ENCODE data around the gene DNAI1. TPM values are rescaled to one million over a fixed set of nuclear protein-coding genes. Genes with fewer than 3 reads are reported as not detected.

Gene DNAI1
- total and polyA plus RNA-seq, 4 donors: 4.6 to 26.2 (median 9.2) TPM

DNA sequence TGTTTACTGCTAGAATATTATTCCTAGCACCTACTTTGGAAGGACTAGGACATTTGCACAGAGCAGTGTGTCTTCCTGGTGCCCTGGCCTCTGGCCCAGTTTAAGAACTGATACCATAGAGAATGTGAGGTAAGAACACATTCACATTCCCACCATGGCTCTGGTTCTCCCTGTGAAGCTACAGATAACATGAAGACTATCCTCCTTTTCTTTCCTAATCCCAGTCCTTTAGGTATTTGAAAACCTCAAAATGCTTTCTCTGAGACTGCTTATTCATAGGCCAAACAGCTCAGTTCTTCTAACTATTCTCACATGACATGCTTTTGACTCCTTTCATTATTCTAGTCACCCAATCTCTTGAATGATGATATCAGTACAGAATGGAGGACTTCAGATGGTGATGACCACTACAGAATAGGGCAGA is 12.1 kb upstream of the DNAI1 start:
- TF ChIP-seq, protein P1, sequence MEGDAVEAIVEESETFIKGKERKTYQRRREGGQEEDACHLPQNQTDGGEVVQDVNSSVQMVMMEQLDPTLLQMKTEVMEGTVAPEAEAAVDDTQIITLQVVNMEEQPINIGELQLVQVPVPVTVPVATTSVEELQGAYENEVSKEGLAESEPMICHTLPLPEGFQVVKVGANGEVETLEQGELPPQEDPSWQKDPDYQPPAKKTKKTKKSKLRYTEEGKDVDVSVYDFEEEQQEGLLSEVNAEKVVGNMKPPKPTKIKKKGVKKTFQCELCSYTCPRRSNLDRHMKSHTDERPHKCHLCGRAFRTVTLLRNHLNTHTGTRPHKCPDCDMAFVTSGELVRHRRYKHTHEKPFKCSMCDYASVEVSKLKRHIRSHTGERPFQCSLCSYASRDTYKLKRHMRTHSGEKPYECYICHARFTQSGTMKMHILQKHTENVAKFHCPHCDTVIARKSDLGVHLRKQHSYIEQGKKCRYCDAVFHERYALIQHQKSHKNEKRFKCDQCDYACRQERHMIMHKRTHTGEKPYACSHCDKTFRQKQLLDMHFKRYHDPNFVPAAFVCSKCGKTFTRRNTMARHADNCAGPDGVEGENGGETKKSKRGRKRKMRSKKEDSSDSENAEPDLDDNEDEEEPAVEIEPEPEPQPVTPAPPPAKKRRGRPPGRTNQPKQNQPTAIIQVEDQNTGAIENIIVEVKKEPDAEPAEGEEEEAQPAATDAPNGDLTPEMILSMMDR (IDR thresholded peaks at IDR 0.05; ENCODE audit: control extremely low read depth, extremely low read depth): no peak
- no peaks in the 10 kb centered on the region for H3K36me3 ChIP-seq (ENCODE audit: control insufficient read depth in 4 of 4, insufficient read depth in 4 of 4, low read length in 4 of 4)
- H3K9ac ChIP-seq (ENCODE audit: insufficient read depth in 1 of 2, low read length in 2 of 2): no peak overlapping the region
- no peak overlapping the region for H3K4me3 ChIP-seq
- H3K27me3 ChIP-seq (ENCODE audit: control insufficient read depth in 3 of 3, insufficient read depth in 3 of 3, low read length in 2 of 3): no peaks in the 10 kb centered on the region
- ATAC-seq (ENCODE audit: insufficient read depth, low FRiP score): no peak
- H3K4me1 ChIP-seq (ENCODE audit: control insufficient read depth in 5 of 5, insufficient read depth in 5 of 5, low read length in 5 of 5): peaks cover 0 to 31% (median 2%) of the 10 kb centered on the region in 5 donors
- H3K9me3 ChIP-seq (ENCODE audit: control insufficient read depth in 4 of 4, insufficient read depth in 3 of 4, low read length in 3 of 4): no peaks in the 10 kb centered on the region
- H3K27ac ChIP-seq (ENCODE audit: low read depth in 1 of 2, low read length in 1 of 2): no peak overlapping the region
- DNase-seq: no peak

DNA sequence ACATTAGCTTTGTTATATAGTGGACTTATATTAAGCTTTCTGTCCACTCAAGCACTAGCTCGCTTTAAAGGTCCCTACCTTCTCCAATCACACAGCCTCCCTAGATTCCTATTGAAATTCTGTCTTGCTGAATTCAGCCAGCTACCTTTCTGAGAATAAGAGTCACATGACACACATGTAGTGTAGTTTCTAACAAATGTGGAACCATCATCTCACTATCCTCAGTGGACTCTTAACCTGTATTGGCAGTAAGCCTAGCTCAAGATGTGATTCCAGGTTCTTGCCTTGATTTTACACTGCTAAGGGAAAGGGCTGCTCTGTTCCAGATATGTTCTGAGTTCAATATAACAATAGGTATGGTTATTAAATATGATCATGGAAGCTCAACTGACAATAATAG is 11.7 kb upstream of the DNAI1 start:
- H3K27ac ChIP-seq (ENCODE audit: low read depth in 1 of 2, low read length in 1 of 2): no peak overlapping the region
- no peaks in the 10 kb centered on the region for H3K9me3 ChIP-seq (ENCODE audit: control insufficient read depth in 4 of 4, insufficient read depth in 3 of 4, low read length in 3 of 4)
- ATAC-seq (ENCODE audit: insufficient read depth, low FRiP score): no peak
- H3K27me3 ChIP-seq (ENCODE audit: control insufficient read depth in 3 of 3, insufficient read depth in 3 of 3, low read length in 2 of 3): no peaks in the 10 kb centered on the region
- no peaks in the 10 kb centered on the region for H3K36me3 ChIP-seq (ENCODE audit: control insufficient read depth in 4 of 4, insufficient read depth in 4 of 4, low read length in 4 of 4)
- 97 to 100% methylated on average over 1 of the region's 1 CpG for WGBS, 2 donors
- no peak for DNase-seq
- H3K4me3 ChIP-seq: no peak overlapping the region
- no peak overlapping the region for H3K9ac ChIP-seq (ENCODE audit: insufficient read depth in 1 of 2, low read length in 2 of 2)
- TF ChIP-seq, protein P1 (IDR thresholded peaks at IDR 0.05; ENCODE audit: control extremely low read depth, extremely low read depth): no peak
- H3K4me1 ChIP-seq (ENCODE audit: control insufficient read depth in 5 of 5, insufficient read depth in 5 of 5, low read length in 5 of 5): peaks cover 0 to 31% (median 0%) of the 10 kb centered on the region in 5 donors

DNA sequence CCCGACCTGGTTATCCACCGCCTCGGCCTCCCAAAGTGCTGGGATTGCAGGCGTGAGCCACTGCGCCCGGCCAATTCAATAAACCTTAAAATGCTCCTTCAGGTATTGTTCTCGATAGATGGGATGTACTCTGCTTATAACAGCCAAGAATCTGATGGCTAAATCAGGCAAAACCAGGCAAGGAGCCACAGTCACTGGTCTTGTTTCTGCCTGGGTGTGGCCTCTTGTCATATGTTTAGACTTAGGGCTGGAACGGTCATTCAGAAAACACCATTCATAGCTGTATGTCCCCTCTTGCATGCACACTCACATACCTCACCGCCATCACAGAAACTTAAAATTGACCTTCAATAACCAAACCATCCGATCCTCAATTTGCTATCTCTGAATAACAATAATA is 8.0 kb upstream of the DNAI1 start:
- ATAC-seq (ENCODE audit: insufficient read depth, low FRiP score): no peak
- no peaks in the 10 kb centered on the region for H3K9me3 ChIP-seq (ENCODE audit: control insufficient read depth in 4 of 4, insufficient read depth in 3 of 4, low read length in 3 of 4)
- TF ChIP-seq, protein P1 (IDR thresholded peaks at IDR 0.05; ENCODE audit: control extremely low read depth, extremely low read depth): no peak
- H3K9ac ChIP-seq (ENCODE audit: insufficient read depth in 1 of 2, low read length in 2 of 2): no peak overlapping the region
- WGBS, 2 donors: 84 to 85% methylated on average over 10 of the region's 10 CpGs
- DNase-seq: no peak
- H3K27ac ChIP-seq (ENCODE audit: low read depth in 1 of 2, low read length in 1 of 2): peak overlapping the region in 1 of 2 donors; percentile 19
- no peaks in the 10 kb centered on the region for H3K27me3 ChIP-seq (ENCODE audit: control insufficient read depth in 3 of 3, insufficient read depth in 3 of 3, low read length in 2 of 3)
- peaks cover 0 to 29% (median 0%) of the 10 kb centered on the region in 5 donors for H3K4me1 ChIP-seq (ENCODE audit: control insufficient read depth in 5 of 5, insufficient read depth in 5 of 5, low read length in 5 of 5)
- H3K4me3 ChIP-seq: no peak overlapping the region
- H3K36me3 ChIP-seq (ENCODE audit: control insufficient read depth in 4 of 4, insufficient read depth in 4 of 4, low read length in 4 of 4): no peaks in the 10 kb centered on the region

DNA sequence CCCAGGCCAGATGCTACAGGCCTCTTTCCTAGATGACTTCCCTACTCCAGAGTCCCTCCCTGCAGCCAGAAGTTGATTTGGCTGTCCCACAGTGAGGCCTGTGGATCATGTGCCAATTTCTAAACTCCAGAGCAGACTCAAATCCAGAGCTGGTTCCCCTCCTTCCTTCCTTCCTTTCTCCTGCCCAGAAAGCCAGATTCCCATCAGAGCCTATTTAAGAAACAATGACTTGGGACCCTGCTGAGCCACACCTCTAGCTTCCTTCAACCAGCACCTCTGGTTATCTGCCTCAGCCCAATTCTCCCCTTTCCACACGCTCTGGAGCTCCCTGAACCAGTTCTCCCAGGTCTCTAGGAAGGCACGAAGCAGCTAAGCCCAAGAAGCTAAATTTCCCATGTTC is 7.5 kb upstream of the DNAI1 start:
- Histone ChIP-seq H3K4me1 (ENCODE audit: control insufficient read depth in 5 of 5, insufficient read depth in 5 of 5, low read length in 5 of 5) (peaks cover 0 to 27% (median 0%) of the 10 kb centered on the region in 5 donors), H3K27ac (ENCODE audit: low read depth in 1 of 2, low read length in 1 of 2) (peak overlapping the region in 1 of 2 donors; percentile 24), H3K36me3 (ENCODE audit: control insufficient read depth in 4 of 4, insufficient read depth in 4 of 4, low read length in 4 of 4) (no peaks in the 10 kb centered on the region), H3K9me3 (ENCODE audit: control insufficient read depth in 4 of 4, insufficient read depth in 3 of 4, low read length in 3 of 4) (no peaks in the 10 kb centered on the region), H3K4me3 (no peak overlapping the region), H3K9ac (ENCODE audit: insufficient read depth in 1 of 2, low read length in 2 of 2) (no peak overlapping the region), H3K27me3 (ENCODE audit: control insufficient read depth in 3 of 3, insufficient read depth in 3 of 3, low read length in 2 of 3) (no peaks in the 10 kb centered on the region)
- 68 to 81% methylated on average over 2 of the region's 2 CpGs for WGBS, 2 donors
- TF ChIP-seq, protein P1 (IDR thresholded peaks at IDR 0.05; ENCODE audit: control extremely low read depth, extremely low read depth): no peak
- ATAC-seq (ENCODE audit: insufficient read depth, low FRiP score): no peak
- peak in 1 of 3 donors; percentile 11 for DNase-seq
